HG02588 (cell line): Measurements from ENCODE around the gene EPB41L3.
"Not testable (repeated sequence)": the region's sequence is repeated elsewhere in the genome, so short reads cannot be mapped to it uniquely, and the experiment has no call there.

Source experiments
- ATAC-seq: cut with Tn5 transposase; IDR thresholded peaks from one replicate; pipeline ENCODE4 v1.9.1; 2021; ENCODE audit warnings: mild to moderate bottlenecking, moderate library complexity; ENCODE audit not compliant: unreplicated experiment

EPB41L3 gene

GRCh38 chr18:5532066-5532465 is 11.7 kb downstream of the EPB41L3 start:
- no peak for ATAC-seq

- ATAC-seq, result no peak
These were observed 13.1 kb downstream of the EPB41L3 start for GRCh38 chr18:5530629-5531178.

GRCh38 chr18:5529471-5529870 is 14.3 kb downstream of the EPB41L3 start:
- ATAC-seq, result no peak

- ATAC-seq, result no peak
These were observed 16.2 kb downstream of the EPB41L3 start for GRCh38 chr18:5527603-5528002.

- ATAC-seq, result no peak
These were observed 19.1 kb downstream of the EPB41L3 start for GRCh38 chr18:5524660-5525059.

- no peak for ATAC-seq
These were observed 22.8 kb downstream of the EPB41L3 start for GRCh38 chr18:5521000-5521399.

GRCh38 chr18:5520464-5520863 is 23.3 kb downstream of the EPB41L3 start:
- ATAC-seq, result no peak

GRCh38 chr18:5519448-5520298 is 24.1 kb downstream of the EPB41L3 start:
- no peak for ATAC-seq

- no peak for ATAC-seq
These were observed 24.9 kb downstream of the EPB41L3 start for GRCh38 chr18:5518899-5519371.

GRCh38 chr18:5518179-5518770 is 25.5 kb downstream of the EPB41L3 start:
- ATAC-seq, result no peak

GRCh38 chr18:5516841-5517240 is 27.0 kb downstream of the EPB41L3 start:
- no peak for ATAC-seq

- no peak for ATAC-seq
These were observed 28.6 kb downstream of the EPB41L3 start for GRCh38 chr18:5515011-5515784.

- no peak for ATAC-seq
These were observed 29.9 kb downstream of the EPB41L3 start for GRCh38 chr18:5513947-5514346.

- no peak for ATAC-seq
These were observed 31.6 kb downstream of the EPB41L3 start for GRCh38 chr18:5512176-5512575.

- not testable (repeated sequence) for ATAC-seq
These were observed 32.3 kb downstream of the EPB41L3 start for GRCh38 chr18:5511541-5511940.

GRCh38 chr18:5510135-5510846 is 33.5 kb downstream of the EPB41L3 start:
- ATAC-seq, result no peak

GRCh38 chr18:5508821-5509220 is 35.0 kb downstream of the EPB41L3 start:
- no peak for ATAC-seq

GRCh38 chr18:5507756-5508155 is 36.0 kb downstream of the EPB41L3 start:
- no peak for ATAC-seq

GRCh38 chr18:5506174-5506573 is 37.6 kb downstream of the EPB41L3 start:
- no peak for ATAC-seq

- ATAC-seq, result no peak
These were observed 40.1 kb downstream of the EPB41L3 start for GRCh38 chr18:5503740-5504139.
